CD8-positive, alpha-beta memory T cell (primary cell): ENCODE results near the gene CSF3. TPM values are rescaled to one million over a fixed set of nuclear protein-coding genes. Genes with fewer than 3 reads are reported as not detected.
"Not testable (repeated sequence)": the region's sequence is repeated elsewhere in the genome, so short reads cannot be mapped to it uniquely, and the experiment has no call there.

Experiments used
- CTCF ChIA-PET: fragments of 350-600 bp; sonication (Branson Sonifier 250); formaldehyde crosslinking; loops from one replicate; lab custom pipeline; 2021; ENCODE audit warnings: antibody characterized with exemption; lab: Charles Lee
- POLR2A ChIA-PET: fragments of 350-600 bp; sonication (Branson Sonifier 250); formaldehyde crosslinking; loops from one replicate; lab custom pipeline; 2021; ENCODE audit warnings: antibody characterized with exemption; lab: Charles Lee
- DNase-seq, 5 donors: peaks; one replicate each; pipeline versions ENCODE4 v3.0.0 to v3.0.0-alpha.2; 2020 to 2022; ENCODE audit warnings: mixed read lengths in 1 of 5
- H3K27ac ChIP-seq: one replicate; pipeline ENCODE4 v1.7.0; 2013; ENCODE audit warnings: low read depth, mild to moderate bottlenecking, low read length, moderate library complexity
- H3K27me3 ChIP-seq: 2 replicates; pipeline ENCODE4 v1.7.0; 2013; ENCODE audit warnings: low read length, mild to moderate bottlenecking; ENCODE audit not compliant: insufficient read depth, poor library complexity, severe bottlenecking
- H3K36me3 ChIP-seq: 2 replicates; pipeline ENCODE4 v1.7.0; 2013; ENCODE audit warnings: mild to moderate bottlenecking, low read length, moderate library complexity; ENCODE audit not compliant: insufficient read depth
- H3K4me1 ChIP-seq: 2 replicates; pipeline ENCODE4 v1.7.0; 2013; ENCODE audit warnings: mild to moderate bottlenecking, low read length, moderate library complexity; ENCODE audit not compliant: insufficient read depth
- H3K4me3 ChIP-seq: 2 replicates; pipeline ENCODE4 v1.7.0; 2013; ENCODE audit warnings: mild to moderate bottlenecking, low read length
- H3K9me3 ChIP-seq: 2 replicates; pipeline ENCODE4 v1.7.0; 2013; ENCODE audit warnings: mild to moderate bottlenecking, low read length
- H3K27ac Mint-ChIP-seq, 8 donors: one replicate each; pipeline ENCODE4 v1.8.0; 2020 to 2021; ENCODE audit warnings: mixed read lengths in 8 of 8, mild to moderate bottlenecking in 6 of 8, inconsistent platforms in 3 of 8, moderate library complexity in 3 of 8
- H3K27me3 Mint-ChIP-seq, 2 donors: one replicate each; pipeline ENCODE4 v1.8.0; 2020 to 2021; ENCODE audit warnings: mixed read lengths in 2 of 2, mild to moderate bottlenecking in 1 of 2, moderate library complexity in 1 of 2
- H3K36me3 Mint-ChIP-seq, 3 donors: one replicate each; pipeline ENCODE4 v1.8.0; 2020 to 2021; ENCODE audit warnings: mixed read lengths in 3 of 3, inconsistent platforms in 1 of 3, mild to moderate bottlenecking in 1 of 3
- H3K4me1 Mint-ChIP-seq, 3 donors: one replicate each; pipeline ENCODE4 v1.8.0; 2020 to 2021; ENCODE audit warnings: mixed read lengths in 3 of 3, inconsistent platforms in 1 of 3, mild to moderate bottlenecking in 1 of 3
- H3K4me3 Mint-ChIP-seq, 7 donors: one replicate each; pipeline ENCODE4 v1.8.0; 2020 to 2021; ENCODE audit warnings: mixed read lengths in 7 of 7, mild to moderate bottlenecking in 6 of 7, moderate library complexity in 4 of 7, inconsistent platforms in 2 of 7
- H3K9me3 Mint-ChIP-seq, 5 donors: one replicate each; pipeline ENCODE4 v1.8.0; 2020 to 2022; ENCODE audit warnings: mixed read lengths in 5 of 5, mild to moderate bottlenecking in 3 of 5, moderate library complexity in 2 of 5, inconsistent platforms in 1 of 5
- polyA plus RNA-seq: library from polyadenylated mRNA; unstranded; fragments of 300-500 nt; fragmentation: Illumina TruSeq; gene quantifications from one replicate; pipeline ENCODE4 v1.2.3, GENCODE V29; 2021
- total RNA-seq, 2 experiments: library from RNA; stranded (reverse); gene quantifications; one replicate each; pipeline ENCODE4 v1.2.3, GENCODE V29; 2021

CSF3 gene
- total and polyA plus RNA-seq, 3 experiments from 2014 or later, result not detected

DNA sequence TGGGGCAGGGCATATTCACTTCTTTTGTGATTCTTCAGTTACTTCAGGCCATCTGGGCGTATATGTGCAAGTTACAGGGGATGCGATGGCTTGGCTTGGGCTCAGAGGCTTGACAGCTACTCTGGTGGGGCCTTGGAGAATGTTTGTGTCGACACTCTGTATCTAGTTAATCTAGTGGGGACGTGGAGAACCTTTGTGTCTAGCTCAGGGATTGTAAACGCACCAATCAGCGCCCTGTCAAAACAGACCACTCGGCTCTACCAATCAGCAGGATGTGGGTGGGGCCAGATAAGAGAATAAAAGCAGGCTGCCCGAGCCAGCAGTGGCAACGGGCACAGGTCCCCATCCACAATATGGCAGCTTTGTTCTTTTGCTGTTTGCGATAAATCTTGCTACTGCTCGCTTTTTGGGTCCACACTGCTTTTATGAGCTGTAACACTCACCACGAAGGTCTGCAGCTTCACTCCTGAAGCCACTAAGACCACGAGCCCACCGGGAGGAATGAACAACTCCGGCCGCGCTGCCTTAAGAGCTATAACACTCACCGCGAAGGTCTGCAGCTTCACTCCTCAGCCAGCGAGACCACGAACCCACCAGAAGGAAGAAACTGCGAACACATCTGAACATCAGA lies 3.1 kb upstream of the CSF3 start:
- POLR2A ChIA-PET, DNase-seq, H3K9me3 Mint-ChIP-seq, H3K27ac Mint-ChIP-seq, H3K27ac ChIP-seq, H3K27me3 Mint-ChIP-seq, H3K36me3 ChIP-seq, H3K4me3 Mint-ChIP-seq, H3K27me3 ChIP-seq, H3K9me3 ChIP-seq, H3K4me1 ChIP-seq, H3K4me3 ChIP-seq, H3K36me3 Mint-ChIP-seq: not testable (repeated sequence)
- CTCF ChIA-PET, result interaction anchor here (1.6 to 5.6 kb wide), 8 partner anchors 10 to 281 kb away, joined by 3 to 63 read pairs (median 14); no protein-coding TSS in a partner anchor
- peaks cover 6 to 19% (median 10%) of the 10 kb centered on the region in 3 donors for H3K4me1 Mint-ChIP-seq

DNA sequence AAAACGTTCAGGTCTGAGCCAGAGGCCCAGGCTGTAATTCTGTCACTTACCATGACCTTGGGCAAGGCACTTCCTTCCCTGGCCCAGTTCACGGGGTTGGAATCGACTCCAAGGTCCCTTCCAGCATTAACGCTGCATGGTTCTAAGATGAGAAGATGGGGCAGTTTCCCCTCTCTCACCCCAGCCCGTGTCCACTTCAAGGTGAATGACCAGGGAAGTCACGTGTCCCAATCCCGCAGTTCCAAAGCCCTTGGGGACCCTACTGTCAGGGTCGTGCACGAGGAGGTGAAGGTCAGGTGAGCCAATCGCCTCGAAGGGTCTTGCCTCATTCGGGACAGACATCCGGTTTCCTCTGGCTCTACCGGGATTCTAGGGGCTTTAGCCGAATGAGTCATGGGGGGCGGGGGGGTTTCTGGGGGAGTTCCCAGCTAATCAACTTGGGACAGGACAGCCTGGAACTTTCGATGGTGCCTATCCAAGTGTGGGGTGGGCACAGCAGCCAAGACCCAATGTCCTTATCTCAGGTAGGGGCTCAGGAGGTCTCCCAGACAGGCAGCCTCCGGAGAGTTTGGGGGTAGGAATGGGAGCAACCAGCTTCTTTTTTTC lies 762 bp upstream of the CSF3 start:
- peaks cover 6 to 19% (median 10%) of the 10 kb centered on the region in 3 donors for H3K4me1 Mint-ChIP-seq
- POLR2A ChIA-PET, result interaction anchor here (0.5 kb wide), 1 partner anchor 383 kb away, joined by 6 read pairs; no protein-coding TSS in a partner anchor
- no peaks in the 10 kb centered on the region for H3K9me3 ChIP-seq

DNA sequence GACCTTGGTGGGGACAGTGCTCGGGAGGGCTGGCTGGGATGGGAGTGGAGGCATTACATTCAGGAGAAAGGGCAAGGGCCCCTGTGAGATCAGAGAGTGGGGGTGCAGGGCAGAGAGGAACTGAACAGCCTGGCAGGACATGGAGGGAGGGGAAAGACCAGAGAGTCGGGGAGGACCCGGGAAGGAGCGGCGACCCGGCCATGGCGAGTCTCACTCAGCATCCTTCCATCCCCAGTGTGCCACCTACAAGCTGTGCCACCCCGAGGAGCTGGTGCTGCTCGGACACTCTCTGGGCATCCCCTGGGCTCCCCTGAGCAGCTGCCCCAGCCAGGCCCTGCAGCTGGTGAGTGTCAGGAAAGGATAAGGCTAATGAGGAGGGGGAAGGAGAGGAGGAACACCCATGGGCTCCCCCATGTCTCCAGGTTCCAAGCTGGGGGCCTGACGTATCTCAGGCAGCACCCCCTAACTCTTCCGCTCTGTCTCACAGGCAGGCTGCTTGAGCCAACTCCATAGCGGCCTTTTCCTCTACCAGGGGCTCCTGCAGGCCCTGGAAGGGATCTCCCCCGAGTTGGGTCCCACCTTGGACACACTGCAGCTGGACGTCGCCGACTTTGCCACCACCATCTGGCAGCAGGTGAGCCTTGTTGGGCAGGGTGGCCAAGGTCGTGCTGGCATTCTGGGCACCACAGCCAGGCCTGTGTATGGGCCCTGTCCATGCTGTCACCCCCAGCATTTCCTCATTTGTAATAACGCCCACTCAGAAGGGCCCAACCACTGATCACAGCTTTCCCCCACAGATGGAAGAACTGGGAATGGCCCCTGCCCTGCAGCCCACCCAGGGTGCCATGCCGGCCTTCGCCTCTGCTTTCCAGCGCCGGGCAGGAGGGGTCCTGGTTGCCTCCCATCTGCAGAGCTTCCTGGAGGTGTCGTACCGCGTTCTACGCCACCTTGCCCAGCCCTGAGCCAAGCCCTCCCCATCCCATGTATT lies 1.1 kb downstream of the CSF3 start:
- POLR2A ChIA-PET, result interaction anchor here (0.6 kb wide), 1 partner anchor 50 kb away, joined by 3 read pairs; no protein-coding TSS in a partner anchor
- H3K4me3 Mint-ChIP-seq, result peak overlapping the region in 1 of 7 donors; percentile 65

More for the DNA sequence above, 762 bp upstream of the CSF3 start:
- H3K27me3 Mint-ChIP-seq, result peaks cover 2 to 5% of the 10 kb centered on the region in 2 donors
- CTCF ChIA-PET, result interaction anchor here (1.0 to 5.6 kb wide), 6 partner anchors 12 to 175 kb away, joined by 3 to 63 read pairs (median 4); partner anchors contain the start of gene MED24
- H3K36me3 Mint-ChIP-seq, result peaks cover 0 to 10% (median 2%) of the 10 kb centered on the region in 3 donors
- H3K27ac Mint-ChIP-seq, result peak overlapping the region in 1 of 8 donors; percentile 76
- no peak overlapping the region for H3K27ac ChIP-seq
- no peaks in the 10 kb centered on the region for H3K27me3 ChIP-seq
- H3K4me3 ChIP-seq, result no peak overlapping the region
- no peak overlapping the region for H3K4me3 Mint-ChIP-seq
- H3K4me1 ChIP-seq, result peaks cover 4% of the 10 kb centered on the region
- no peaks in the 10 kb centered on the region for H3K36me3 ChIP-seq
- no peak for DNase-seq
- no peaks in the 10 kb centered on the region for H3K9me3 Mint-ChIP-seq

DNA sequence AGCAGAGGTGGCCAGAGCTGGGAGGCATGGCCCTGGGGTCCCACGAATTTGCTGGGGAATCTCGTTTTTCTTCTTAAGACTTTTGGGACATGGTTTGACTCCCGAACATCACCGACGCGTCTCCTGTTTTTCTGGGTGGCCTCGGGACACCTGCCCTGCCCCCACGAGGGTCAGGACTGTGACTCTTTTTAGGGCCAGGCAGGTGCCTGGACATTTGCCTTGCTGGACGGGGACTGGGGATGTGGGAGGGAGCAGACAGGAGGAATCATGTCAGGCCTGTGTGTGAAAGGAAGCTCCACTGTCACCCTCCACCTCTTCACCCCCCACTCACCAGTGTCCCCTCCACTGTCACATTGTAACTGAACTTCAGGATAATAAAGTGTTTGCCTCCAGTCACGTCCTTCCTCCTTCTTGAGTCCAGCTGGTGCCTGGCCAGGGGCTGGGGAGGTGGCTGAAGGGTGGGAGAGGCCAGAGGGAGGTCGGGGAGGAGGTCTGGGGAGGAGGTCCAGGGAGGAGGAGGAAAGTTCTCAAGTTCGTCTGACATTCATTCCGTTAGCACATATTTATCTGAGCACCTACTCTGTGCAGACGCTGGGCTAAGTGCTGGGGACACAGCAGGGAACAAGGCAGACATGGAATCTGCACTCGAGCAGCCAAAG lies 2.3 kb downstream of the CSF3 start:
- Histone ChIP-seq H3K27ac (no peak overlapping the region), H3K4me3 (no peak overlapping the region), H3K27me3 (no peaks in the 10 kb centered on the region), H3K4me1 (peaks cover 4% of the 10 kb centered on the region), H3K9me3 (no peaks in the 10 kb centered on the region), H3K36me3 (peaks cover 6% of the 10 kb centered on the region)
- H3K4me1 Mint-ChIP-seq, result peaks cover 4 to 6% (median 4%) of the 10 kb centered on the region in 3 donors
- peak overlapping the region in 1 of 7 donors; percentile 13 for H3K4me3 Mint-ChIP-seq
- POLR2A ChIA-PET, result interaction anchor here (0.8 kb wide), 1 partner anchor 9 kb away, joined by 3 read pairs; no protein-coding TSS in a partner anchor
- H3K27ac Mint-ChIP-seq, result peak overlapping the region in 3 of 8 donors; percentile 38 to 80 (median 47)
- CTCF ChIA-PET, result interaction anchor here (1.0 to 5.6 kb wide), 6 partner anchors 9 to 172 kb away, joined by 3 to 63 read pairs (median 8); no protein-coding TSS in a partner anchor
- peaks cover under 1 to 2% of the 10 kb centered on the region in 2 donors for H3K27me3 Mint-ChIP-seq
- DNase-seq, result no peak
- H3K9me3 Mint-ChIP-seq, result no peaks in the 10 kb centered on the region
- H3K36me3 Mint-ChIP-seq, result peaks cover 0 to 37% (median 5%) of the 10 kb centered on the region in 3 donors

More for the DNA sequence above, 1.1 kb downstream of the CSF3 start:
- no peak for DNase-seq
- CTCF ChIA-PET, result interaction anchor here (0.9 to 5.6 kb wide), 8 partner anchors 10 to 173 kb away, joined by 3 to 63 read pairs (median 3); no protein-coding TSS in a partner anchor
- H3K27ac ChIP-seq, result no peak overlapping the region
- H3K9me3 ChIP-seq, result no peaks in the 10 kb centered on the region
- peaks cover 0 to 25% (median 4%) of the 10 kb centered on the region in 3 donors for H3K36me3 Mint-ChIP-seq
- H3K36me3 ChIP-seq, result peaks cover 6% of the 10 kb centered on the region
- H3K27ac Mint-ChIP-seq, result no peak overlapping the region
- H3K9me3 Mint-ChIP-seq, result no peaks in the 10 kb centered on the region
- H3K4me1 Mint-ChIP-seq, result peaks cover 4 to 15% (median 6%) of the 10 kb centered on the region in 3 donors
- H3K4me1 ChIP-seq, result peaks cover 4% of the 10 kb centered on the region
- H3K27me3 Mint-ChIP-seq, result peaks cover 2 to 5% of the 10 kb centered on the region in 2 donors
- no peak overlapping the region for H3K4me3 ChIP-seq
- no peaks in the 10 kb centered on the region for H3K27me3 ChIP-seq

DNA sequence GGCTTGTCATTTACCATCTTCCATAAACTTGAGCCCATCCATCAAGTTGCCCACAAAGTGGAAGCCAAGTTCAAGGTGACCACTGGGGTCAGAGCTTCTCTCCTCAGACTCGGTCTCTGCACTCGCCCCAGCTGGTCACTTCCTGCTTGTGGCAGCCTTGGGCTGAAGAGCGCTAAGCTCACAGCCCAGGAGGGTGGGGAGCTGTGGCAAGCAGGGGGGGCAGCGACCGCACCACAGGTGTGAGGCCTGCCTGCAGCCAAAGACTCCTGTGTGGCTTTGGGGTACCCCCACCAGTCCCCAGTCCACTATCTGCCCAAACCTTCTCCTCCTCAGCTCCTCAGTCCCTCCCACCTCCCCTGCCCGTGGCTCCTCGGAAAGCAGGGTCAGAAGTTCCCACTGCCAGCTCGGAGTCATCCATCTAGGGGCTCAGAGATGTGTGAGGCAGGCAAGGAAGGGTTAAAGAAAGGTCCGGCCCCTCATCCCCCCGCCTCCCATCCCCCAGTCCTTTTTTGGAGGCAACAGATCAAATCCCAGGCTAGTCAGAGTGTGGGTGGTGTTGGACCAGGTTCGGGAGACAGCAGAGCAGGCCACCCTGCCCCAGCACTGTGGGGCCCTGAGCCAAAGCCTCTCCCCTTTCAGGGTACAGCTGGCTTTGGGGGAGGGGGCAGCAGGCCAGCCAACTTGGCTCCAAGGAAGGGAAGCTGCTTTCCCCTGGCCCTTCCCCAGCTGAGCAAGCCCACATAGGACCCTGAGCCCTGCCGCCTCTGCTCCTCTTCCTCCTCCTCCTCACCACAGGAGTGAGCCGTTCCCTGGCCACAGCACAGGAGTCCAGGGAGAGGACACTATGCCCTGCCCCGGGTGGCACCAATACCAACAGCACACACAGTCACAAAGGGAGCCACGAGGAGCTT lies 3.2 kb downstream of the CSF3 start:
- Mint-ChIP-seq H3K9me3 (no peaks in the 10 kb centered on the region), H3K4me3 (no peak overlapping the region), H3K36me3 (peaks cover 0 to 45% (median 5%) of the 10 kb centered on the region in 3 donors), H3K27ac (peak overlapping the region in 1 of 8 donors; percentile 80), H3K4me1 (peaks cover 3 to 5% (median 4%) of the 10 kb centered on the region in 3 donors), H3K27me3 (no peaks in the 10 kb centered on the region)
- Histone ChIP-seq H3K4me1 (peaks cover 2% of the 10 kb centered on the region), H3K4me3 (no peak overlapping the region), H3K27ac (no peak overlapping the region), H3K9me3 (no peaks in the 10 kb centered on the region), H3K27me3 (no peaks in the 10 kb centered on the region), H3K36me3 (peaks cover 12% of the 10 kb centered on the region)
- ChIA-PET POLR2A (no interaction called here), CTCF (interaction anchor here (1.4 kb wide), 1 partner anchor 8 kb away, joined by 7 read pairs; no protein-coding TSS in a partner anchor)
- DNase-seq, result no peak

DNA sequence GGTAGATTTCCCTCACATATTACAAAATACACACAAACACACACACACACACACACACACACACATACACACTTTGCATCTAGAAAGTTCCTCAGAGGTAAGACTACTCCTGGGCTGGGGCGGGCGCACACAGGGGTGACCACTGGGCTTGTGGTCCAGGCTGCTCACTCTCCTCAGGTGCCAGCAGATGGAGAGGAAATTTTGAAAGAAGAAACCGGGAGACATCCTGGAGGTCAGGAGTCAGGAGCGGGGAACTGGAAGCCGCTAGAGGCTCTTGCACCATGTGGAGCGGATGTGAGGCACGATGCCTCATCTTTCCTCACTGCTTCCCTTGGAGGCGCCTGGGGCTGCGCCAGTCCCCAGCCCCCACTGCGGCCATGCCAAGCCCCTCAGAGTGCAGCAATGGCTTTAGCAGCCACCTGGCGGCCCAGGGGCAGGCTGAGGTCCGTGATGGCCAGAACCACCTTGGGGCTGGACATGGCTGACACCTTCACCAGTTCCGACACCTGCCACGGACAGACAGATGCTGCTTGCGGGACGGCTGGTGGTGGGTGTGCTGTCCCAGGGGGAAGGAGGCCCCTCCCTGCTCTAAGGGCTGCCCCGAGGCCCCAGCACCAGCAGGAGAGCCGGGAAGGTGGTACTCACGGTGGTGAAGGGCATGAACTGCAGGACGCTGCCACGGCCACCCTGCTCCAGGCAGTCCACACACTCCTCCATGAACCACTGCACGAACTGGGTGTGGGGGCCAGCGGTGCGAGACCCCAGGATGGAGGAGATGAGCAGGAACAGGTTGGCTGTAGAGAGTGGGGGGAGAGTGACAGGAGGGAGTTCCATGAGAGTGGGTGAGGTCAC lies 4.1 kb downstream of the CSF3 start:
- H3K4me1 Mint-ChIP-seq, result no peaks in the 10 kb centered on the region
- H3K27me3 ChIP-seq, result no peaks in the 10 kb centered on the region
- CTCF ChIA-PET, result no interaction called here

More for the DNA sequence above, 4.1 kb downstream of the CSF3 start:
- Mint-ChIP-seq H3K36me3 (peaks cover 0 to 50% (median 5%) of the 10 kb centered on the region in 3 donors), H3K27ac (peak overlapping the region in 1 of 8 donors; percentile 83), H3K9me3 (no peaks in the 10 kb centered on the region), H3K4me3 (no peak overlapping the region), H3K27me3 (no peaks in the 10 kb centered on the region)
- no peaks in the 10 kb centered on the region for H3K9me3 ChIP-seq
- DNase-seq, result no peak
- H3K36me3 ChIP-seq, result peaks cover 12% of the 10 kb centered on the region
- POLR2A ChIA-PET, result no interaction called here
- no peak overlapping the region for H3K27ac ChIP-seq
- no peak overlapping the region for H3K4me3 ChIP-seq
- H3K4me1 ChIP-seq, result no peaks in the 10 kb centered on the region
